Kidney (tissue), 14 donors: ENCODE results near the gene CACNB1. TPM values are rescaled to one million over a fixed set of nuclear protein-coding genes. Genes with fewer than 3 reads are reported as not detected.

Source experiments
- DNase-seq, 5 donors: peaks; one replicate each; pipeline ENCODE4 v3.0.0-alpha.2; 2013 to 2020
- FAIRE-seq: peaks from 2 replicates; lab custom pipeline; 2012; peaks lifted over from hg19 to GRCh38; lab: Jason Lieb, UNC
- H3K27ac ChIP-seq, 2 donors: one replicate each; pipeline ENCODE4 v1.7.0; 2013; ENCODE audit warnings: low read depth in 2 of 2, low read length in 2 of 2, inconsistent platforms in 1 of 2
- H3K27me3 ChIP-seq: one replicate; pipeline ENCODE4 v1.7.1; 2013; ENCODE audit warnings: low read length, inconsistent platforms; ENCODE audit not compliant: control insufficient read depth, insufficient read depth
- H3K36me3 ChIP-seq, 3 donors: one replicate each; pipeline versions ENCODE4 v1.7.0 to v1.7.1; 2013; ENCODE audit warnings: low read length in 3 of 3, control low read depth in 1 of 3, inconsistent platforms in 1 of 3; ENCODE audit not compliant: insufficient read depth in 3 of 3, control insufficient read depth in 2 of 3
- H3K4me1 ChIP-seq, 3 donors: one replicate each; pipeline versions ENCODE4 v1.7.0 to v1.7.1; 2013; ENCODE audit warnings: low read length in 3 of 3, inconsistent platforms in 1 of 3, low read depth in 1 of 3; ENCODE audit not compliant: control insufficient read depth in 2 of 3, insufficient read depth in 2 of 3
- H3K4me3 ChIP-seq, 3 donors: one replicate each; pipeline versions ENCODE4 v1.7.0 to v1.8.1; 2013; ENCODE audit warnings: low read length in 3 of 3, control low read depth in 1 of 3, inconsistent platforms in 1 of 3
- H3K9ac ChIP-seq, 3 donors: one replicate each; pipeline versions ENCODE4 v1.7.0 to v1.7.1; 2013; ENCODE audit warnings: low read length in 3 of 3, control low read depth in 1 of 3, inconsistent platforms in 1 of 3
- H3K9me3 ChIP-seq, 3 donors: one replicate each; pipeline versions ENCODE4 v1.7.0 to v1.7.1; 2013; ENCODE audit warnings: low read length in 3 of 3, control low read depth in 1 of 3, inconsistent platforms in 1 of 3; ENCODE audit not compliant: control insufficient read depth in 2 of 3, insufficient read depth in 1 of 3
- intact Hi-C: fragments of 100-400 bp; cut with DNase I; formaldehyde crosslinking; loops from one replicate; pipeline ENCODE4 v1.11.1; 2022
- polyA plus RNA-seq: library from polyadenylated mRNA; stranded (reverse); fragments of 350-450 nt; fragmentation: Illumina TruSeq; extraction: RNeasy Lipid Tissue Mini Kit (QIAGEN cat#74804); gene quantifications from one replicate; pipeline ENCODE4 v1.2.3, GENCODE V29; 2014; ENCODE audit warnings: low read depth, low replicate concordance; ENCODE audit not compliant: insufficient read depth
- total RNA-seq: library from RNA; stranded (reverse); fragmentation: NEBNext Ultra II Directional; extraction: Animal tissue kit (Norgen Biotek cat#: 25700); gene quantifications from one replicate; pipeline ENCODE4 v1.2.1, GENCODE V29; 2021
- TF ChIP-seq, protein P1 (sequence below): IDR thresholded peaks from 3 replicates; pipeline ENCODE4 v1.5.1; 2012; ENCODE audit warnings: mild to moderate bottlenecking, moderate library complexity, borderline replicate concordance; ENCODE audit not compliant: insufficient read depth; ENCODE audit errors: extremely low read depth
- donor health status: control.
- donor health status: control.
- donor health status: control.
- donor health status: control.
- donor health status: control.
- donor health status: DM: yes; HTN: yes; CAD: no.
- donor health status: Normal renal cell carcinoma (clear cell type).

CACNB1 gene
- total and polyA plus RNA-seq, 2 donors from 2014 or later: 1.4 to 9.9 TPM

DNA sequence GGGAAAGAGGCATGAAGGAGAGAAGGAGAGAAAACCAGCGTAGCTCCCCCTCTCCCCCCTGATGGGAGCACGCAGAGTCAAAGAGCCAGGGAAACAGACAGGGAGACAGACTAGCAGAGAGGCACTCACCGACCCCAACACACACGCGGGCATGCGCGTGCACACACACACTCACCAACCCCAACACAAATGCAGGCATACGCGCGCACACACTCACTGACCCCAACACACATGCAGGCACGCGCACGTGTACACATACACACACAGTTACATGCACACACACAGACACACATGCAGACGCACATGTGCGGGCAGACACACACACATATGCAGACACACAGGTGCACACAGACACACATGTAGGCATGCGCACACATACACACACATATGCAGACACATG lies 4.6 kb downstream of the CACNB1 start:
- peaks cover 0 to 4% (median 0%) of the 10 kb centered on the region in 3 donors for H3K36me3 ChIP-seq
- H3K27ac ChIP-seq: no peak overlapping the region
- H3K4me1 ChIP-seq: peaks cover 0 to 2% (median 0%) of the 10 kb centered on the region in 3 donors
- TF ChIP-seq, protein P1, sequence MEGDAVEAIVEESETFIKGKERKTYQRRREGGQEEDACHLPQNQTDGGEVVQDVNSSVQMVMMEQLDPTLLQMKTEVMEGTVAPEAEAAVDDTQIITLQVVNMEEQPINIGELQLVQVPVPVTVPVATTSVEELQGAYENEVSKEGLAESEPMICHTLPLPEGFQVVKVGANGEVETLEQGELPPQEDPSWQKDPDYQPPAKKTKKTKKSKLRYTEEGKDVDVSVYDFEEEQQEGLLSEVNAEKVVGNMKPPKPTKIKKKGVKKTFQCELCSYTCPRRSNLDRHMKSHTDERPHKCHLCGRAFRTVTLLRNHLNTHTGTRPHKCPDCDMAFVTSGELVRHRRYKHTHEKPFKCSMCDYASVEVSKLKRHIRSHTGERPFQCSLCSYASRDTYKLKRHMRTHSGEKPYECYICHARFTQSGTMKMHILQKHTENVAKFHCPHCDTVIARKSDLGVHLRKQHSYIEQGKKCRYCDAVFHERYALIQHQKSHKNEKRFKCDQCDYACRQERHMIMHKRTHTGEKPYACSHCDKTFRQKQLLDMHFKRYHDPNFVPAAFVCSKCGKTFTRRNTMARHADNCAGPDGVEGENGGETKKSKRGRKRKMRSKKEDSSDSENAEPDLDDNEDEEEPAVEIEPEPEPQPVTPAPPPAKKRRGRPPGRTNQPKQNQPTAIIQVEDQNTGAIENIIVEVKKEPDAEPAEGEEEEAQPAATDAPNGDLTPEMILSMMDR: no peak
- no peaks in the 10 kb centered on the region for H3K27me3 ChIP-seq
- DNase-seq: peak in 1 of 5 donors; percentile 41
- no peak overlapping the region for H3K4me3 ChIP-seq
- no peaks in the 10 kb centered on the region for H3K9me3 ChIP-seq
- intact Hi-C loops: no loop called here
- no peak overlapping the region for H3K9ac ChIP-seq
- FAIRE-seq: no peak

DNA sequence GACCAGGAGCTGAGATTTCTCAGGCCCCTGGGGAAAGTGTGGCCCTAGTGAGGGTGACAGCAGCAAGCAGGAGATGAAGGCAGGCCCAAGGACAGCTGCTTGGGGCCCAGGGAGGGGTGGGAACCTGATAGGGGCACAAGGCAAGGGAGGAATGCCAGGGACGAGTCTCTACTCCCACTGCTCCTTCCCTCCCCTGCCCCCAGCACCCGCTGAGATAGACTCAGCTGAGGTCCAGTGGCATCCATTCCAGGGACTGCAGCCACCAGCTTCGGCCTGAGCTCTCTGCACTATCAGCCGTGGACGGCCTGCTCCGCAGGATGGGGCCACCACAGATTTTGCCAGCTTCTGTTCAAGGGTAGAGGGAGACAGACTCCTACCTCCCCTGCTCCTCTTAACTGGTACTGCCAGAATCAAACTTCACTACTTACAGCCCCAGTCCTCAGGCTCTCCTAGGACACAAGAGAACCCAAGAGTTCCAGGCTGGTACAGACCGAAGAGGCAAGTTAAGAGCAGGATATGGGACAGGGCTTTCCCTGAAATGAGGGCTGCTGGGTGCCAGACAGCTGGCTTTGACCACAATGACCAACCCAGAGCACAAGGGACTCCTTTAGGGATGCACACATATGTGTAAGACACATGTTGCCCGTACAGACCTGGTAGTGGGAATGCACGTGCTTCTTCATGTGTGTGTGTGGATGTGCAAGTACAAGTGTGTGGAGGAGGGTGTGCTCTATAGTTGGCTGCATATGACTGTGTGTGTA lies 5.5 kb downstream of the CACNB1 start:
- H3K9me3 ChIP-seq: no peaks in the 10 kb centered on the region
- intact Hi-C loops: no loop called here
- H3K4me1 ChIP-seq: peaks cover 0 to 2% (median 0%) of the 10 kb centered on the region in 3 donors
- no peak for FAIRE-seq
- TF ChIP-seq, protein P1: no peak
- H3K4me3 ChIP-seq: no peak overlapping the region
- H3K36me3 ChIP-seq: peaks cover 0 to 4% (median 0%) of the 10 kb centered on the region in 3 donors
- H3K27ac ChIP-seq: no peak overlapping the region
- no peak overlapping the region for H3K9ac ChIP-seq
- peak in 4 of 5 donors; percentile 77 to 84 (median 83) for DNase-seq
- no peaks in the 10 kb centered on the region for H3K27me3 ChIP-seq

DNA sequence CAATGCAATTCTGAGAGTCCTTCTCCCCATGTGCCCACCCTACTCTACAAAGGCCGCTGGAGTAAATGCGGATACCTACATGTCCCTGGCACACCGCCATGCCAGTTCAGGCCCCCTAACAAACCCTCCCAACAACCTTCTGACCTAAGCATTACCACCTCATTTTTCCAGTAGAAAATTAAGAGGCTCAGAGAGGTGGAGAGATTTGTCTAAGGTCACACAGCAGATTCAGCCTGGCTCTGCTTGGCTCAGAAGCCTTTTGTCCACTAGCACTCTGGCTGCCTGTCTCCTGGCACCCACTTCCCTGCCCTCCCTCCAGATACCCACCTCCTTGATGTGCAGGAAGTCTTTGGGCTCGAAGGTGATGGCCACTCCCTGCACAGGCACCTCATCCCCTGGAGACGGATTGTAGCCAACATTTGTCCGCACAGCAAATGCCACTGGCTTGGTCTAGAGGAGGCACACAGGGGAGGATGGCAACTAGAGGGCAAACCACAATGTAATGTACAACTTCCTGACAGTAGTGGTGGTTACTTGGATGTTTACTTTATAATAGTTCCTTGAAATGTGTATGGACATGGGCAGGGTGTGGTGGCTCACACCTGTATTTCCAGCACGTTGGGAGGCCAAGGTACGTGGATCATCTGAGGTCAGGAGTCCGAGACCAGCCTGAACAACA lies 10.2 kb downstream of the CACNB1 start:
- TF ChIP-seq, protein P1: no peak
- peaks cover 0 to 2% (median 0%) of the 10 kb centered on the region in 3 donors for H3K36me3 ChIP-seq

More for the DNA sequence above, 10.2 kb downstream of the CACNB1 start:
- no peak overlapping the region for H3K27ac ChIP-seq
- H3K27me3 ChIP-seq: no peaks in the 10 kb centered on the region
- FAIRE-seq (no peak), DNase-seq (no peak)
- H3K4me3 ChIP-seq: no peak overlapping the region
- intact Hi-C loops: no loop called here
- H3K9ac ChIP-seq: no peak overlapping the region
- no peaks in the 10 kb centered on the region for H3K9me3 ChIP-seq
- H3K4me1 ChIP-seq: no peaks in the 10 kb centered on the region
